ENCODE data around the gene XIST. TPM values are rescaled to one million over a fixed set of nuclear protein-coding genes. Genes with fewer than 3 reads are reported as not detected.
"Not testable (repeated sequence)": the region's sequence is repeated elsewhere in the genome, so short reads cannot be mapped to it uniquely, and the experiment has no call there.

XIST gene
- total RNA-seq, 1 donor from 2014 or later = 143 TPM

DNA sequence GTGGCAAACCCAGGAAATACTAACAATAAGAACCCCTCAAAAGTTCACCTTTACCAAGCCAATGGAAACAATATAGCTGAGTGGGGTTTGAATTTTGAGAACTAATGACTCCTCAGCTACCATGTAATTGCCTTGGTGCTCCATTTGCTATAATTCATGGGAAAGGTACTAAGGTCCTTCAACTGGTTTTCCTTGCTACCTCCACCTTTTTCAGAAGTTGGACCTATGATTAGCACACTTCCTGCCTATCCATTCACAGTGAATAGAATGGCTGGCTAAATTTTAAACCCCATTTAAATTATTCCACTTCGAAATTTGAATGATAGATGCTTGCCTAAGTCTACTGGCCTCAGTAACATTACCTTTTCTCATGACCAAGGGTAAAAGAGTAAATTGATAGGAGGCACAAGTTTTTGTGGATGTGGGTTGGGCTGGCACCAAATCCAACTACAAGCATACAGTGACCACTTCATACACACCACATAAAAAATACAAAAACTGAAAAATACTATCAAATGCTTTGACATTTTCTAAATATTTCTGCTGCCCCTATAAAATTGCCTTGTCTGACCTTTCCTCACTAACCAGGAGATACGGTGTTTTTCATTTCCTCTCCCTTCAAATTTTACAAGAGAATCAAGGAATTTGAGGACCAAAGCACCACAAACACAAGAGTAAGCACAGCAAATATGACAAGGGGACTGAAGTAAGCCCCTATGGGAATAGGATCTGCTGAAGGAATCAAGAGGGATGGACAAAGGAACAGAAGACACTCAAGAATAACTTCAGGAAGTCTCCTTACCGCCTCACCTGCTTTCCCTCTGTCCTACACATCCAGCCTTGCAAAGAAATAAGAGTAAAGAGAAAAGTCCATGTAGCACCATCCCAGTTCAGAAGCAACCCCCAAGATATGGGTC, 34.1 kb downstream of the XIST start:
- DNase-seq (ENCODE audit: low spot score) = no peak
- intact Hi-C loops (cut with DNase I) = no loop called here

DNA sequence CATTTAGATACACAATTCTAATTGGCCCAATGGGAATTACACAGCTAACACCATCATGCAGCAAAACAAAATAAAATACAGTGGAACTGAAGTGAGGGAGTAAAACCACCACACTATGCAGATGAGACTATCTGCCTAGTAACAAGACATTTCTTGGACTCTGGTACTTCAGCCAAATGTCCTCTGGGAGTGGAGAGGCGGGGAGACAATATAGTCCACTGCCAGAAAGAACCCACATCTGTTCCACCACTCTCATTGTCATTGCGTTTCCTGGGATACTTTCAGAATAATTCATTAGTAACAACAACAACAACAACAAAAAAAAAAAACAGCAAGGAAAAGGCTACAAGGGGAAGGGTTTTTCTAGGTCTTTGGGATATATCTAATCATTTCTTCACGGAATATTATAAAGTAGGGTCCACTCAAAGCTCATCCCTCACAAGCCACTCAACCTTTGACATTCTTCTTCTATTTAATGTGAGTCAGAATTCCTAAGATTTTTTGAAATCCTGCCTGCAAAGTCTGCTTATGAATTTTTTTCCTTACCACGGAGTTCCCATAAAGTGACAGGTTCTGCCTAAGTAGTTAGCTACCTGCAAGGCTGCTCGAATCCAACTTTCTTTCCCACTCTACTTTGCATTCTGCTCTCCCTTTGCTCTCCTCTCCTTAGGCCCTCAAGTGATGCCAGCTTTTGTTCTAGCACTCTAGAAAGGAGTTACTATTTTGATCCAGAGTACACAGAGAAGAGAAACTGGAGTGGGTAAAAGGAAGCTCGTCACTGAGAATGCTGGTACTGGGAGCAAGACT, 34.9 kb downstream of the XIST start:
- intact Hi-C loops (cut with DNase I) = no loop called here
- no peak for DNase-seq (ENCODE audit: low spot score)

GRCh38 chrX:73812256-73812655, 40.3 kb downstream of the XIST start:
- DNase-seq (ENCODE audit: low spot score) = no peak
- intact Hi-C loops (cut with DNase I) = no loop called here

DNA sequence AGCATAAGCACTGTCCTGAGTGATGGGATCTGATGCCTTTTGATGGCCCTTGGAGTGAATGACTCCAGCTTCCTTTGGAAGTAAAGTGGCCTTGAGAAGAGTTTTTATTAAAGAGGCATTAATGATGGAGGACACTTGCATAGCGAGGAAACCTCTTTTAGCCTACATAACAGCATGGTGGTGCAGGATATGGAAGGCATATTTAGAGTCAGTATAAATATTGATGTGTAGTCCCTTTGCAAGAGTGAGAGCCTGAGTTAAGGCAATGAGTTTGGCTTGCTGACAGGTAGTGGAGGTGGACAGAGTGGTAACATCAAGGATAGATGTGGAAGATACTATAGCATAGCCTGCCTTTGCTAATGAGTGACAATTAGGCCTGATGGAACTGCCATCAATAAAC, 48.4 kb downstream of the XIST start:
- DNase-seq (ENCODE audit: low spot score); intact Hi-C loops (cut with DNase I): not testable (repeated sequence)

DNA sequence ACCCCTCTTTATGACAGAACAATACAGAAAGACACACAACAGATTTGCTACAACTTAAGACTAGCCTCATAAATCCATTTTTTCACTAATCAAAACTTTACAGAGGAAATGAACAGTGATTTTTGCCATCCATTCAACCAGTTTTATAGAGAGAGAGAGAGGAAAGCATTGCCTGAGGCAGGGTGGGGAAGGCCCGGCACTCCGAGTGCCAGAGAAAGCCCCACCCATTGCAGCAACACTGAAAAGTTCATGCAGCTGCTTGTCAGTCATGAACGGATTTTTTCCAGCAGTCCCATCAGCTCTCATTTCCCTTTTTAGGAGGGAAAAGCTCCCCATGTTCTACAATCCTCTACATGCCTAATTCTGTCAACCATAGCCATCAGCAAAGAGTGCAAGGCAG, 52.6 kb downstream of the XIST start:
- DNase-seq (ENCODE audit: low spot score) = no peak
- intact Hi-C loops (cut with DNase I) = no loop called here

DNA sequence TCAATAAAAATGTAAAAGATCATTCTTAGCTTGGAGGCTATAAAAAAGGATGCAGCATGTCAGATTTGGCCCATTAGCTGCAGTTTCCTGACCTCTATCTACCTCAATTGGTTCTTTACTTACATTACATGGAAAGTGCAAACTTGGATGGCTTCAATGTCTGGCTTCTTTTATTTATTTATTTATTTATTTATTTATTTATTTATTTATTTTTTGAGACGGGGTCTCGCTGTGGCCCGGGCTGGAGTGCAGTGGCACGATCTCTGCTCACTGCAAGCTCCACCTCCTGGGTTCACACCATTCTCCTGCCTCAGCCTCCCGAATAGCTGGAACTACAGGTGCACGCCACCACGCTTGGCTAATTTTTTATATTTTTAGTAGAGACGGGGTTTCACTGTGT, 60.0 kb downstream of the XIST start:
- intact Hi-C loops (cut with DNase I); DNase-seq (ENCODE audit: low spot score): not testable (repeated sequence)

GRCh38 chrX:73785493-73785892, 67.0 kb downstream of the XIST start:
- no peak for DNase-seq (ENCODE audit: low spot score)
- intact Hi-C loops (cut with DNase I) = no loop called here

Data from cardiac septum (tissue), 1 donor.